ENCODE results near the gene SLC28A1.
A peak's percentile ranks its signal among the peaks of the same experiment; 100 is the strongest.

SLC28A1 gene

DNA sequence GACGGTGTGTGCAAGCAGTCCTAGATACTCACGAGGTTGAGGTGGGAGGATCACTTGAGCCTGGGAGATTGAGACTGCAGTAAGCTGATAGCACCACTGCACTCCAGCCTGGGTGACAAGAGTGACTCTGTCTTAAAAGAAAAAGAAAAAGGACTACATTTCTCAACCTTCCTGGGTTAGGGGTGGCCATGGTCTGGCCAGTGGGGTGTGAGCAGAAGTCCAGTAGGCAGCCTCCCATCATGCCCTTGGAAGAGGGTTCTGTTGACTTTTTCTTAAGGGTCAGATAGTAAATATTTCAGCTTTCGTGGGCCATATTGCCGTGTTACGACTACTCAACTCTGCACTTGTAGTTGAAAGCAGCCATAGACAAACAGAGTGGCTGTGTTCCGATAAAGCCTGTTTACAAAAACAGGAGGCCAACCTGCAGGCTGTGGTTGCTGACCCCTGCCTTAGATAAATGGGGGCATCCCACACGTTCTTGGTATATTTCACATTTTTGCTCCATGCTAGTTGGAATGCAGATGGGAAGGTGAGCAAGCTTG, 66.2 kb downstream of the SLC28A1 start:
- H3K4me3 ChIP-seq (ENCODE audit: low read depth, low read length): no peak overlapping the region
- TF ChIP-seq, protein P1, sequence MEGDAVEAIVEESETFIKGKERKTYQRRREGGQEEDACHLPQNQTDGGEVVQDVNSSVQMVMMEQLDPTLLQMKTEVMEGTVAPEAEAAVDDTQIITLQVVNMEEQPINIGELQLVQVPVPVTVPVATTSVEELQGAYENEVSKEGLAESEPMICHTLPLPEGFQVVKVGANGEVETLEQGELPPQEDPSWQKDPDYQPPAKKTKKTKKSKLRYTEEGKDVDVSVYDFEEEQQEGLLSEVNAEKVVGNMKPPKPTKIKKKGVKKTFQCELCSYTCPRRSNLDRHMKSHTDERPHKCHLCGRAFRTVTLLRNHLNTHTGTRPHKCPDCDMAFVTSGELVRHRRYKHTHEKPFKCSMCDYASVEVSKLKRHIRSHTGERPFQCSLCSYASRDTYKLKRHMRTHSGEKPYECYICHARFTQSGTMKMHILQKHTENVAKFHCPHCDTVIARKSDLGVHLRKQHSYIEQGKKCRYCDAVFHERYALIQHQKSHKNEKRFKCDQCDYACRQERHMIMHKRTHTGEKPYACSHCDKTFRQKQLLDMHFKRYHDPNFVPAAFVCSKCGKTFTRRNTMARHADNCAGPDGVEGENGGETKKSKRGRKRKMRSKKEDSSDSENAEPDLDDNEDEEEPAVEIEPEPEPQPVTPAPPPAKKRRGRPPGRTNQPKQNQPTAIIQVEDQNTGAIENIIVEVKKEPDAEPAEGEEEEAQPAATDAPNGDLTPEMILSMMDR (IDR thresholded peaks at IDR 0.05; ENCODE audit: low read depth, low read length): no peak

DNA sequence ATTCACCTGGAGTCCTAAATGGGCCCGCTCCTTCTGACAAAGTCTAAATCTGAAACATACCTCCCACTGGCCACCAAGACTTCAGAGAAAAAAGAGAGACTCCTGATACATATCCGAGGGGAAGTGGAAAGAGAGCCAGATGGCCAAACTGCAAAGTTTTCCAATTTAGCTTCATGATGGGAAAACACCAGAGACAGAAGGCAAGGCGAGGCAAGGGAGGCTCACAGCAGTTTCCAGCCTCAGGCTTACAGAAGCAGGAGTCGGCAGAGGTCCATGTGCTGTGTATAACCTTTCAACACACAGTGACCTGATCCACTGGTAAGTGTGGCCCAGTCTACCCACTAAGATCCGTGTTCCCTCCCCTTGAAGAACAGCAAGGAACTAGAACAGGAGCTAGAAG, 67.3 kb downstream of the SLC28A1 start:
- no peak overlapping the region for H3K4me3 ChIP-seq (ENCODE audit: low read depth, low read length)
- TF ChIP-seq, protein P1 (IDR thresholded peaks at IDR 0.05; ENCODE audit: low read depth, low read length): no peak

DNA sequence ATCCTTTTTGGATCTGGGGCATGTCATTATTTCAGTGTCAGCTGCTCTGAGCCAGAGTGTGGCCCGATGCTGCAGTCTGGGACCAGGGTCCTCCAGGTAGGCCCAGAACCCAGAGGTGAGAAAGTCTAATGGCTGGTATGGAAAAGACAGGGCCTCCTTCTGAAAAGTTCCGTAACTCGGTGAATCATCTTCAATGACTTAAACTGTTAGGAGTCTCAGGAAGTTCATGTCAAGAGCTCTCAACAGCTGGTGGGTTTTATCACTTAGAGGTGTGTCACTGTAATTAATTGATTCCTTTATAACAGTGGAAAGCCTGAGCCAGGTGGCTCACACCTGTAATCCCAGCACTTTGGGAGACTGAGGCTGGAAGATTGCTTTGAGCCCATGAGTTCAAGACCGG, 68.7 kb downstream of the SLC28A1 start:
- no peak overlapping the region for H3K4me3 ChIP-seq (ENCODE audit: low read depth, low read length)
- TF ChIP-seq, protein P1 (IDR thresholded peaks at IDR 0.05; ENCODE audit: low read depth, low read length): no peak

DNA sequence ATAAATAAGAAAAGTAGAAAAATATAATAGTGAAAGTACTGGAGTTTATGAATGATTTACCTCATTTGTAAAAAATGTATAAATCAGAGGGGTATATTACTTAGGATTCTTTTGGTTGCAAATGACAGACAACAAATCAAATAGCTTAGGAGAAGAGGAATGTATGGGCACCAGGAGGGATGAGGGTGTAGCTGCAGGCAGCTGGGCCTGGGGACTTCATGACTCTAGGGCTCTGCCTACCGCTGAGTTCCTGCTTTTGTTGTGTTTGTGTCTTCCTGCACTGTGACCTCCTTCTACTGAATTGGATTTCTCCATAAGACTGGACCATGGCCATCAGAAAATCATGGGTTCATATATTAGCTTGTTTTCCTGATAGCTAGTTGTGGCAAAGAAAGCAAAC, 69.3 kb downstream of the SLC28A1 start:
- H3K4me3 ChIP-seq (ENCODE audit: low read depth, low read length): no peak overlapping the region
- TF ChIP-seq, protein P1 (IDR thresholded peaks at IDR 0.05; ENCODE audit: low read depth, low read length): no peak

DNA sequence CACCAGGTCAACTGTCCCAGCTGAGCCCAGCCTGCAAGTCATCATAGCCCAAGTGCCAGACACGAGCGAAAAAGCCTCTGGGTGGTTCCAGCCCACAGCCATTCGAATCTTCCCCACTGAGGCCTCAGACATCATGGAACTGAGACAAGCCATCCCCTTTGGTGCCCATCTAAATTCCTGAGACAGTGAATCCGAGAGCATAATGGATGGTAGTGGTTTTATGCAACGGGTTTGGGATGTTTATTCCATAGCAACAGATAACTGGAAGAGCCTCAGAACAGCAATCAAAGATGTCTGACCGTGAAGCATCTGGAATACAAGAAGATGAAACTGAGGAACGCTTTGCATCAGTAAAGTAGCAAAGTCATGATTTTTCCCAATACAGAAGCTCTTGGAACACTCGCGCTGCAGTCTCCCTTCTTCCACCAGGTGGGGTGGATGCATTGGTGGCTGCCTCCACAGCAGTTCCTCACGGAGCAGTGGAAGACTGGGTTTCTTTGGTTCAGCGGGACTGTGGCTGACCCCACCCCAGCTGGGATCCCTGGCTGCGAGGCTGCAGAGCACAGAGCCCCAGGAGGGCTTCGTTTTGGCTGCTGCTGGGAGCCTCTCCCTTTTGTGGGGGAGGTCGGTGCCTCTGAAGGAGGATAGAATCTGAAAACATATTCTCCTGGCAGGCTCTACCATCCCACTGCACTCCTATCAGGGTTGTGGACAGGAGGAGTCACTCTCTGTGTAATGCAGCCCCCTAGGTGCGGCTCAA, 70.8 kb downstream of the SLC28A1 start:
- H3K4me3 ChIP-seq (ENCODE audit: low read depth, low read length): peak overlapping the region; percentile 16; the same call in 1 of the 2 replicates
- TF ChIP-seq, protein P1 (IDR thresholded peaks at IDR 0.05; ENCODE audit: low read depth, low read length): peak; percentile 87

DNA sequence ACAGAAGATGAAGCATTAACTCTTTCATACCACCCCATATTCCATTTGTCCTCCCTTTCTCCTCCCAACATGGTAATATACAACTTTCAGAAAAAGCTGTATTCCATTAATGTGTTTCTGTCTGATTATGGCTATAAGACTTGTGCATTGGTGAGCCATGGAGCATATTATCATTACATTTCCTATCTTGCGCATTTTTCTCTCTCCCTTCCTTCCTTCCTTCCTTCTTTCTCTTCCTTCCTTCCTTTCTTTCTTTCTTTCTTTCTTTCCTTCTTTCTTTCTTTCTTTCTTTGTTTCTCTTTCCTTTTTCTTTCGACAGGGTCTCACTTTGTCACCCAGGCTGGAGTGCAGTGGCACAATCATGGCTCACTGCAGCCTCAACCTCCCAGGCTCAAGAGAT, 71.7 kb downstream of the SLC28A1 start:
- no peak overlapping the region for H3K4me3 ChIP-seq (ENCODE audit: low read depth, low read length)
- TF ChIP-seq, protein P1 (IDR thresholded peaks at IDR 0.05; ENCODE audit: low read depth, low read length): no peak

DNA sequence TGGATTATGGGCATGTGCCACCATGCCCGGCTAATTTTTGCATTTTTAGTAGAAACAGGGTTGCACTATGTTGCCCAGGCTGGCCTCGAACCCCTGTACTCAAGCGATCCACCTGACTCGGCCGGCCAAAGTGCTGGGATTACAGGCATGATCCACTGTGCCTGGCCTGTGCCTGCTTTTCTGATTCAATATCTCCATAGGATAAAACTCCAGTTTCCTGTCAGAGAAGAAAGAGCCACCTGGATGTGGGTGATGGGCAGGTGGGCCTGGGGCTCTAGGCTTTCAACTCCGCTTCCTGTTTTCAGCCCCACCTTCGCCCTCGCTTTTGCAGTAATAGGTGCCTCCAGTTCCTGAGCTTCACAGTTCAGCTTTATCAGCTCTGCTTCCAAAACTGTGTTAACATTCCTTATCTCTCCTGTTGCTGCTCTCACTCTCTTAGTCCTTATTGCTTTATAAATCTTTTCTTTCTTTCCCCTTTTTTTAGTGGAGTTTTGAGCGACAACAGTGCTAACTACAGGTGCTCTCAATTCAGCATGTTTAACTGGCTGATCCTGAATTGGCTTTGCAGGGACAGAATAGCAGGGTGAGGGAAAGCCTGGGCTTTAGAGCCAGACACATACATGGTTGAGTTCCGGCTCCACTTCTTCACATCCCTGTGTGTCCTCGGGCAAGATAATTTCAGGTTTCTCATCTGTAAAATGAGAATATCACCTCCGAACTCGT, 76.1 kb downstream of the SLC28A1 start:
- H3K4me3 ChIP-seq (ENCODE audit: low read depth, low read length): no peak overlapping the region
- TF ChIP-seq, protein P1 (IDR thresholded peaks at IDR 0.05; ENCODE audit: low read depth, low read length): no peak
